ENCODE data around the gene MORN1.

MORN1 gene

DNA sequence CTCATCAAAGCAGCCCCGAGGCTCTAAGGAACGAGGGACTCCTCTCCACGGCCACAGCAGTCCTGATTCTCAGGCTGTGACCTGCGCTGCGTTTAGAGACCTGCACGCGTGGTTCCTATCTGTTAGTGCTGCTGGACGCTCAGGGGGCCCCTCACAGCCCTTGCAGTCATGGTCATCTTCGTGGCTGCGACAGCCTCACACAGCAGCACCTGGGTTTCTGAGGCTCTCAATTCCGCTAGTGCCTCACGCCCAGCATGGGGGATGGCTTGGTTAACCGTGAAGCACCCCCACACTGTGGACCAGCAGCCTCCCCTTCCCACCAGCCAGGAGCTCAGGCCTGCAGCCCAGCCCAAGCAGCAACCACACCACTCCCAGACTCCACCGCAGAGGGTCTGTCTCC lies 7.8 kb downstream of the MORN1 start:
- no peak for DNase-seq (ENCODE audit: low read depth)
- TF ChIP-seq CTCF (IDR thresholded peaks at IDR 0.05; ENCODE audit: insufficient read depth, low read depth, low read length, missing control alignments), result no peak
- H3K4me3 ChIP-seq (ENCODE audit: low read depth, low read length), result no peak overlapping the region

GRCh38 chr1:2382621-2383361 lies 8.6 kb downstream of the MORN1 start:
- DNase-seq (ENCODE audit: low read depth), result peak; percentile 39
- no peak overlapping the region for H3K4me3 ChIP-seq (ENCODE audit: low read depth, low read length)
- TF ChIP-seq CTCF (IDR thresholded peaks at IDR 0.05; ENCODE audit: insufficient read depth, low read depth, low read length, missing control alignments), result peak; percentile 37

- no peak overlapping the region for H3K4me3 ChIP-seq (ENCODE audit: low read depth, low read length)
- DNase-seq (ENCODE audit: low read depth), result peak; percentile 75
- peak; percentile 89 for TF ChIP-seq CTCF (IDR thresholded peaks at IDR 0.05; ENCODE audit: insufficient read depth, low read depth, low read length, missing control alignments)
These were observed 9.4 kb downstream of the MORN1 start for GRCh38 chr1:2381741-2382620.

- no peak for TF ChIP-seq CTCF (IDR thresholded peaks at IDR 0.05; ENCODE audit: insufficient read depth, low read depth, low read length, missing control alignments)
- no peak overlapping the region for H3K4me3 ChIP-seq (ENCODE audit: low read depth, low read length)
- no peak for DNase-seq (ENCODE audit: low read depth)
These were observed 10.3 kb downstream of the MORN1 start for GRCh38 chr1:2380816-2381591.

DNA sequence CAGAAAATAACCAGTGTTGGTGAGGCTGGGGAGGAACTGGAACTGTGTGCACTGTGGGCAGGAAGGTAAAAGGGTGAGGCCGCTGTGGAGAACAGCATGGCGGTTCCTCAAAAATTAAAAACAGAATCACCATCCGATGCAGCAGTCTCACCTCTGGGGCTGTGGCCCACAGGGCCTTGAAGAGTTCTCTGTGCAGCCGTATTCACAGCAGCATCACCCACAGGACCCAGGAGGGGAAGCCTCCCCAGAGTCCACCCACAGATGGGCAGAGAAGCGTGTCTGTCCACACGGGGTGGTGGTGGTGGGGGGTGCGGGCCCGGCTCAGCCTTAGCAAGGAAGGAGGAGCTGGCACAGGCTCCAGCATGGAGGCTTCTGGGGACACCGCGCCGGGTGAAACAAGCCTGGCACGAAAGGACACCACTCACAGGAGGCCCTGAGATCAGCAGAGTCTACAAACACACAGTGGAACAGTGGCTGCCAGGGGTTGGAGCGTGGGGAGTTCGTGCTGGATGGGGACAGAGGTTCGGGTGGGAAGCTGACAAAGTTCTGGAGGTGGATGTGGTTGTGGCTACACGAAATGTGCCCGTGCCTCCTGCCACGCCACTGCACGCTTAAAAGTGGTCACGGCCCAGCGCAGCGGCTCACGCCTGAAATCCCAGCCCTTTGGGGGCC lies 11.5 kb downstream of the MORN1 start:
- no peak for DNase-seq (ENCODE audit: low read depth)
- no peak overlapping the region for H3K4me3 ChIP-seq (ENCODE audit: low read depth, low read length)
- TF ChIP-seq CTCF (IDR thresholded peaks at IDR 0.05; ENCODE audit: insufficient read depth, low read depth, low read length, missing control alignments), result no peak
